BLaER1 (cell line): ENCODE measurements around the gene CD9.
A peak's percentile ranks its signal among the peaks of the same experiment; 100 is the strongest.

ENCODE experiments used
- H3K27ac ChIP-seq: shearing (Covaris generic); formaldehyde crosslinking; 2 replicates; pipeline ENCODE4 v1.8.1; 2022
- H3K27me3 ChIP-seq: shearing (Covaris generic); formaldehyde crosslinking; 2 replicates; pipeline ENCODE4 v1.8.1; 2022
- H3K36me3 ChIP-seq: shearing (Covaris generic); formaldehyde crosslinking; 2 replicates; pipeline ENCODE4 v1.8.1; 2022
- H3K4me1 ChIP-seq: shearing (Covaris generic); formaldehyde crosslinking; 2 replicates; pipeline ENCODE4 v1.8.1; 2022
- H3K4me2 ChIP-seq: shearing (Covaris generic); formaldehyde crosslinking; 2 replicates; pipeline ENCODE4 v1.8.1; 2022
- H3K4me3 ChIP-seq: shearing (Covaris generic); formaldehyde crosslinking; 2 replicates; pipeline ENCODE4 v1.8.1; 2022
- H3K9ac ChIP-seq: shearing (Covaris generic); formaldehyde crosslinking; 2 replicates; pipeline ENCODE4 v1.8.1; 2022
- H3K9me3 ChIP-seq: shearing (Covaris generic); formaldehyde crosslinking; 2 replicates; pipeline ENCODE4 v1.8.1; 2022
- H4K20me1 ChIP-seq: shearing (Covaris generic); formaldehyde crosslinking; 2 replicates; pipeline ENCODE4 v1.8.1; 2022
- Cebpa-rat ChIP-seq: shearing (Covaris generic); IDR thresholded peaks from 2 replicates; pipeline ENCODE4 v1.8.1; 2022

The CD9 gene

DNA sequence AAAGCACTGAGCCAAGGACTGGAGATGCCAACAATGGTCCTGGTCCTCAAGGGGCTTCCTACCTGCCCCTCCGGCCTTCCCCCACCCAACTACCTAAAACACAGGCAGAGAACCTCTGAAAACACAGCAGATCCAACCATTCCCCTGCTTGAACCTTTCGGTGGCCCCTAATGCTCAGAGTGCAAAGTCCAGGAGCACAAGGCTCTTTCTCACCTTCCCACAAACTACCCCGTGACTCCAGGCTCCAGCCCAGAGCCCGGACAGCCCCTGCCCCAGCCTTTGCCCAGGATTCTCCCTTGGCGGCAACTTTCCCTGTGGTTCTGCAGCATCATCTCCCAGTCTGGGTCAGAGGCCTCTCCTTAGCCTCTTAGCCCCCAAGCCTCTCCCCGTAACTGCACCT is 1.6 kb upstream of the CD9 start:
- Histone ChIP-seq H3K36me3 (peaks cover 20% of the 10 kb centered on the region), H3K4me2 (peak overlapping the region; percentile 84), H3K4me1 (peaks cover 67% of the 10 kb centered on the region), H3K9ac (peak overlapping the region; percentile 63), H4K20me1 (peaks cover 16% of the 10 kb centered on the region), H3K27ac (peak overlapping the region; percentile 68; the same call in 1 of the 2 replicates), H3K4me3 (peak overlapping the region; percentile 100), H3K27me3 (no peaks in the 10 kb centered on the region), H3K9me3 (no peaks in the 10 kb centered on the region)
- TF ChIP-seq Cebpa-rat, result no peak

DNA sequence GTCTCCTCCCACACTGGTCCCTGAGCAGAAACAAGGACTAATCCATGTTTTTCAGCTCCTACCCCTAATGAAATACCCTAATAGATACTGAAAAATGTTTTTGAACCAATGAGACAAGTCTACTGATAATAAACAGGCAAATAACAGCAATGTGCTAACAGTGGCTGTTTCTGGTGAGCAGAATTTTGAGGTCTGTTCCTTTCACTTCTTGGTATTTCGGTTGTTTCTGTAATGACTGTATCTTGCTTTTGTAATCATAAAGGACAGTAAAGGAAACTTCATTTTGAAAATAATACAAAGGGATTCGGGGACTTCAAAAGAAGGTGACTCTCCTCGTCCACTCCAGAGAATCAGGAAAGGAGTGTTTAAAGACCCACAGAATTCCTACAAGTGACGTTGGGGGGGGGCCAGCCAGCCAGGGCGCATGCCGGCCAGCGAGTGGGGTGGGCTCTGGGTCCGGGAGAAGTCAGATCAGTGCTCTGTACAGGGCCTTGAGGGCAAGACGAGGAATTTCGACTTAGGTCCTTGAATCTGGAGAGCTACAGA is 1.1 kb upstream of the CD9 start:
- Histone ChIP-seq H3K27ac (peak overlapping the region; percentile 68), H3K4me3 (peak overlapping the region; percentile 100), H3K9me3 (no peaks in the 10 kb centered on the region), H3K27me3 (no peaks in the 10 kb centered on the region), H3K4me1 (peaks cover 67% of the 10 kb centered on the region), H4K20me1 (peaks cover 16% of the 10 kb centered on the region), H3K9ac (peak overlapping the region; percentile 63), H3K4me2 (peak overlapping the region; percentile 84), H3K36me3 (peaks cover 25% of the 10 kb centered on the region)
- no peak for TF ChIP-seq Cebpa-rat

GRCh38 chr12:6199531-6200255 is 507 bp upstream of the CD9 start:
- Histone ChIP-seq H3K4me1 (peaks cover 68% of the 10 kb centered on the region), H4K20me1 (peaks cover 16% of the 10 kb centered on the region), H3K27me3 (no peaks in the 10 kb centered on the region), H3K9me3 (no peaks in the 10 kb centered on the region), H3K9ac (peak overlapping the region; percentile 63), H3K4me2 (peak overlapping the region; percentile 84), H3K27ac (peak overlapping the region; percentile 68), H3K4me3 (peak overlapping the region; percentile 100), H3K36me3 (peaks cover 26% of the 10 kb centered on the region)
- no peak for TF ChIP-seq Cebpa-rat

DNA sequence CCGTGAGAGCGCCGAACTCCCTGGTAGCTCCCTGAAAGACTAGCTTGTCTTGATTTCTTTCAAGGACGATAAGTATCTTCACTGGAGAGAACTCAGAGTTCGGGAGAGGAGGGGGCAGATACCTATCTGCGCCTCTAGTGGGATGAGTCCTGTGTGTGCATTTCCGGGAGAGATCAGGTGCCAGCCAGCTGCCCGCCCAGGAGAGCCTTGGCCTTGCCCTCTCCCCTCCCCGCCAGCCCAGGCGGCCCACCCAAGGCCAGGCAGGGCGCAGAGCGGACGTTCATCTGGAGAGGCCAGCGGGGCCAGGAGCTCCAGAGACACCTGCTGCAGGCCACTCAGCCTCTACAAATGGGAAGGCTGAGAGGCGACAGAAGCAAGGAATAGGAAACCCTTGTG is 1.0 kb downstream of the CD9 start:
- Histone ChIP-seq H3K9ac (peak overlapping the region; percentile 99), H3K4me1 (peaks cover 68% of the 10 kb centered on the region), H3K4me2 (peak overlapping the region; percentile 100), H3K27ac (peak overlapping the region; percentile 99), H4K20me1 (peaks cover 16% of the 10 kb centered on the region), H3K27me3 (no peaks in the 10 kb centered on the region), H3K4me3 (peak overlapping the region; percentile 100), H3K9me3 (no peaks in the 10 kb centered on the region), H3K36me3 (peaks cover 34% of the 10 kb centered on the region)
- no peak for TF ChIP-seq Cebpa-rat

- H3K27ac ChIP-seq, result peak overlapping the region; percentile 99
- peak overlapping the region; percentile 100 for H3K4me2 ChIP-seq
- no peaks in the 10 kb centered on the region for H3K9me3 ChIP-seq
- TF ChIP-seq Cebpa-rat, result no peak
- peak overlapping the region; percentile 99 for H3K9ac ChIP-seq
- H3K36me3 ChIP-seq, result peaks cover 41% of the 10 kb centered on the region
- H3K4me1 ChIP-seq, result peaks cover 68% of the 10 kb centered on the region
- peak overlapping the region; percentile 100 for H3K4me3 ChIP-seq
- no peaks in the 10 kb centered on the region for H3K27me3 ChIP-seq
- H4K20me1 ChIP-seq, result peaks cover 16% of the 10 kb centered on the region
Observed at GRCh38 chr12:6201826-6202225, 1.6 kb downstream of the CD9 start.

DNA sequence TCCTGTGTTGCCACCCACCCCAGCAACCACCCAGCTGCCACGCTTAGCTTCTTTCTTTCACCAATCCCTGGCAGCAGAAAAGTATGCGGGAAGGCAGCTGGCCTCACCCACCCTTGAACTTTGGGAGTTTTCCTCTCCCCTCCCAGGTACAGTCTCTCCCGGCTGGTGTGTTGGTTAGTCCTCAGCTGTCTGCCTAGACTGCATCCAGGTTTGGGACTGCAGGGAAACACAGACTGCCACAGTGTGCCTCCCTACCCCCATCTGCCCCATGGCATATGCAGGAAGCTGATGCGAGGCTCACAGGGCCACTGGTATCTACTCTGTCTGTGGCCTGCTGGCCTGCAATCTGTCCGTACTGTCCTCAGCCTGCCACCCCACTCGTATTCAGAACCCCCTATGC is 2.1 kb downstream of the CD9 start:
- peaks cover 16% of the 10 kb centered on the region for H4K20me1 ChIP-seq
- H3K27me3 ChIP-seq, result no peaks in the 10 kb centered on the region
- H3K4me2 ChIP-seq, result peak overlapping the region; percentile 100
- peak overlapping the region; percentile 100 for H3K4me3 ChIP-seq
- H3K9ac ChIP-seq, result peak overlapping the region; percentile 99
- TF ChIP-seq Cebpa-rat, result no peak
- H3K36me3 ChIP-seq, result peaks cover 45% of the 10 kb centered on the region
- H3K27ac ChIP-seq, result peak overlapping the region; percentile 99
- H3K4me1 ChIP-seq, result peaks cover 68% of the 10 kb centered on the region
- H3K9me3 ChIP-seq, result no peaks in the 10 kb centered on the region

DNA sequence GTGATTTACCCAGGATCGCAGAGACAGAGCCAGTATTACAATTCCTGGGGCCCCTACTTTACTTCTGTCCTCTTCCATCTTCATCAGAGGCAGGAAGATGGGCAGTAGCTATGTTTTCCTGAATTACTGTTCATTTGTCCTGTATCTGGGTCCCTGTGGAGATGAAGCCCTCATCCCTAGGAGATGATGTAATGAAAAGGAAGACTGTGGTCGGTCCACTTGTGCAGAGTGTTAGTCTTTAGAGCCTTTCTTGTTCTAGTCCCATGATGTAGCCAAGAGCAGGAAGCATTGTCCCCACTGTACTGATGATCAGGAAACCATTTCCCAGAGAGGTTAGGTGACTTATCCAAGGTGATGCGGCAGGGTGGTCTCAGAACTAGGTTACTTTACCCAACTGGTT is 2.6 kb downstream of the CD9 start:
- Histone ChIP-seq H3K27me3 (no peaks in the 10 kb centered on the region), H3K9me3 (no peaks in the 10 kb centered on the region), H3K4me3 (peak overlapping the region; percentile 100), H3K9ac (peak overlapping the region; percentile 99), H3K36me3 (peaks cover 51% of the 10 kb centered on the region), H3K4me1 (peaks cover 68% of the 10 kb centered on the region), H4K20me1 (peaks cover 16% of the 10 kb centered on the region), H3K27ac (peak overlapping the region; percentile 99), H3K4me2 (peak overlapping the region; percentile 100)
- no peak for TF ChIP-seq Cebpa-rat

GRCh38 chr12:6203601-6204000 is 3.4 kb downstream of the CD9 start:
- Histone ChIP-seq H3K27ac (peak overlapping the region; percentile 99), H4K20me1 (peaks cover 16% of the 10 kb centered on the region), H3K27me3 (no peaks in the 10 kb centered on the region), H3K4me2 (peak overlapping the region; percentile 100), H3K9ac (peak overlapping the region; percentile 99), H3K9me3 (no peaks in the 10 kb centered on the region), H3K4me1 (peaks cover 68% of the 10 kb centered on the region), H3K36me3 (peaks cover 58% of the 10 kb centered on the region), H3K4me3 (peak overlapping the region; percentile 100)
- no peak for TF ChIP-seq Cebpa-rat

GRCh38 chr12:6204533-6205143 is 4.4 kb downstream of the CD9 start:
- Histone ChIP-seq H3K36me3 (peaks cover 67% of the 10 kb centered on the region), H4K20me1 (peaks cover 16% of the 10 kb centered on the region), H3K4me2 (peak overlapping the region; percentile 100), H3K27ac (peak overlapping the region; percentile 99), H3K9ac (peak overlapping the region; percentile 99), H3K4me1 (peaks cover 72% of the 10 kb centered on the region), H3K4me3 (peak overlapping the region; percentile 100), H3K9me3 (no peaks in the 10 kb centered on the region), H3K27me3 (no peaks in the 10 kb centered on the region)
- TF ChIP-seq Cebpa-rat, result no peak

GRCh38 chr12:6205144-6205539 is 4.9 kb downstream of the CD9 start:
- Histone ChIP-seq H4K20me1 (peaks cover 16% of the 10 kb centered on the region), H3K36me3 (peaks cover 72% of the 10 kb centered on the region)

More at GRCh38 chr12:6205144-6205539, 4.9 kb downstream of the CD9 start:
- Histone ChIP-seq H3K4me2 (peak overlapping the region; percentile 100), H3K27me3 (no peaks in the 10 kb centered on the region), H3K9ac (peak overlapping the region; percentile 99), H3K4me1 (peaks cover 77% of the 10 kb centered on the region), H3K27ac (peak overlapping the region; percentile 99), H3K4me3 (peak overlapping the region; percentile 100), H3K9me3 (no peaks in the 10 kb centered on the region)
- no peak for TF ChIP-seq Cebpa-rat
